ENCODE measurements around the gene GMPS. TPM values are rescaled to one million over a fixed set of nuclear protein-coding genes. Genes with fewer than 3 reads are reported as not detected.

Gene GMPS
- total RNA-seq, 4 donors from 2014 or later, result 3.0 to 45.2 (median 20.4) TPM

GRCh38 chr3:155949453-155950217 is 79.2 kb downstream of the GMPS start:
- TF ChIP-seq POLR2AphosphoS5 (IDR thresholded peaks at IDR 0.05) (no peak), EP300 (IDR thresholded peaks at IDR 0.05; ENCODE audit: low read depth) (no peak), POLR2A (IDR thresholded peaks at IDR 0.05) (no peak), CTCF (IDR thresholded peaks at IDR 0.05) (no peak)
- DNase-seq, result no peak
- intact Hi-C loops (cut with DNase I; ENCODE audit: low total_unique reads) (no loop called here), in situ Hi-C loops (cut with MboI; ENCODE audit: low pct_ligation_motif_present in 1 of 4, low pct_unique_long_range_greater_than_20kb in 1 of 4, low sequenced_read_pairs in 3 of 4) (no loop called here)
- Histone ChIP-seq H3K27me3 (no peaks in the 10 kb centered on the region), H3K9me3 (no peaks in the 10 kb centered on the region), H3K4me1 (no peaks in the 10 kb centered on the region), H3K27ac (no peak overlapping the region), H3K4me3 (no peak overlapping the region), H3K36me3 (no peaks in the 10 kb centered on the region)
- 70 to 72% methylated on average over 7 to 8 of the region's 8 CpGs for WGBS, 2 donors (ENCODE audit: low coverage in 1 of 2)

GRCh38 chr3:155956508-155957411 is 86.3 kb downstream of the GMPS start:
- Histone ChIP-seq H3K9me3 (no peaks in the 10 kb centered on the region), H3K4me1 (no peaks in the 10 kb centered on the region), H3K27me3 (no peaks in the 10 kb centered on the region), H3K36me3 (no peaks in the 10 kb centered on the region), H3K4me3 (no peak overlapping the region), H3K27ac (no peak overlapping the region)
- in situ Hi-C loops (cut with MboI; ENCODE audit: low pct_ligation_motif_present in 1 of 4, low pct_unique_long_range_greater_than_20kb in 1 of 4, low sequenced_read_pairs in 3 of 4) (no loop called here), intact Hi-C loops (cut with DNase I; ENCODE audit: low total_unique reads) (no loop called here)
- DNase-seq, result no peak
- whole genome bisulfite sequencing, 2 donors (ENCODE audit: low coverage in 1 of 2), result 86 to 87% methylated on average over 4 of the region's 4 CpGs
- TF ChIP-seq CTCF (IDR thresholded peaks at IDR 0.05), result no peak
- TF ChIP-seq POLR2A (IDR thresholded peaks at IDR 0.05), result no peak
- no peak for TF ChIP-seq EP300 (IDR thresholded peaks at IDR 0.05; ENCODE audit: low read depth)
- TF ChIP-seq POLR2AphosphoS5 (IDR thresholded peaks at IDR 0.05), result no peak

GRCh38 chr3:155957412-155957880 is 87.0 kb downstream of the GMPS start:
- intact Hi-C loops (cut with DNase I; ENCODE audit: low total_unique reads) (no loop called here), in situ Hi-C loops (cut with MboI; ENCODE audit: low pct_ligation_motif_present in 1 of 4, low pct_unique_long_range_greater_than_20kb in 1 of 4, low sequenced_read_pairs in 3 of 4) (no loop called here)
- no peak for DNase-seq
- H3K27ac ChIP-seq, result no peak overlapping the region
- H3K27me3 ChIP-seq, result no peaks in the 10 kb centered on the region
- TF ChIP-seq POLR2A (IDR thresholded peaks at IDR 0.05), result no peak
- no peak for TF ChIP-seq EP300 (IDR thresholded peaks at IDR 0.05; ENCODE audit: low read depth)
- no peak for TF ChIP-seq CTCF (IDR thresholded peaks at IDR 0.05)
- TF ChIP-seq POLR2AphosphoS5 (IDR thresholded peaks at IDR 0.05), result no peak
- H3K9me3 ChIP-seq, result no peaks in the 10 kb centered on the region
- 69 to 78% methylated on average over 3 of the region's 3 CpGs for WGBS, 2 donors (ENCODE audit: low coverage in 1 of 2)
- H3K4me1 ChIP-seq, result no peaks in the 10 kb centered on the region
- no peak overlapping the region for H3K4me3 ChIP-seq
- H3K36me3 ChIP-seq, result no peaks in the 10 kb centered on the region

GRCh38 chr3:155958676-155959075 is 88.2 kb downstream of the GMPS start:
- no peak overlapping the region for H3K4me3 ChIP-seq
- intact Hi-C loops (cut with DNase I; ENCODE audit: low total_unique reads), result no loop called here
- H3K27me3 ChIP-seq, result no peaks in the 10 kb centered on the region
- in situ Hi-C loops (cut with MboI; ENCODE audit: low pct_ligation_motif_present in 1 of 4, low pct_unique_long_range_greater_than_20kb in 1 of 4, low sequenced_read_pairs in 3 of 4), result no loop called here
- H3K36me3 ChIP-seq, result no peaks in the 10 kb centered on the region
- H3K9me3 ChIP-seq, result no peaks in the 10 kb centered on the region
- no peak for TF ChIP-seq POLR2A (IDR thresholded peaks at IDR 0.05)
- no peak for TF ChIP-seq EP300 (IDR thresholded peaks at IDR 0.05; ENCODE audit: low read depth)
- no peak for TF ChIP-seq POLR2AphosphoS5 (IDR thresholded peaks at IDR 0.05)
- TF ChIP-seq CTCF (IDR thresholded peaks at IDR 0.05), result no peak
- 54 to 82% methylated on average over 2 to 3 of the region's 3 CpGs for WGBS, 2 donors (ENCODE audit: low coverage in 1 of 2)
- no peaks in the 10 kb centered on the region for H3K4me1 ChIP-seq
- DNase-seq, result no peak
- no peak overlapping the region for H3K27ac ChIP-seq
